NK-92 (cell line): ENCODE measurements around the gene SPOCK1.

Experiments used
- DNase-seq: peaks from one replicate; lab custom pipeline; 2025; ENCODE audit not compliant: unreplicated experiment; lab: John Stamatoyannopoulos, UW

SPOCK1 gene

GRCh38 chr5:137333928-137334327 is 165.2 kb downstream of the SPOCK1 start:
- DNase-seq, result no peak

GRCh38 chr5:137333475-137333874 is 165.7 kb downstream of the SPOCK1 start:
- DNase-seq, result no peak

GRCh38 chr5:137332296-137332695 is 166.8 kb downstream of the SPOCK1 start:
- DNase-seq, result no peak

GRCh38 chr5:137329586-137330296 is 169.4 kb downstream of the SPOCK1 start:
- DNase-seq, result no peak

- DNase-seq, result no peak
These were observed 170.1 kb downstream of the SPOCK1 start for GRCh38 chr5:137328991-137329390.

GRCh38 chr5:137328463-137328862 is 170.7 kb downstream of the SPOCK1 start:
- DNase-seq, result no peak

- no peak for DNase-seq
These were observed 173.4 kb downstream of the SPOCK1 start for GRCh38 chr5:137325721-137326120.

GRCh38 chr5:137320056-137321045 is 178.8 kb downstream of the SPOCK1 start:
- no peak for DNase-seq

- DNase-seq, result no peak
These were observed 181.1 kb downstream of the SPOCK1 start for GRCh38 chr5:137318027-137318426.

GRCh38 chr5:137316346-137316736 is 182.8 kb downstream of the SPOCK1 start:
- DNase-seq, result no peak

GRCh38 chr5:137315534-137316345 is 183.4 kb downstream of the SPOCK1 start:
- no peak for DNase-seq

GRCh38 chr5:137315109-137315508 is 184.0 kb downstream of the SPOCK1 start:
- no peak for DNase-seq

GRCh38 chr5:137313526-137314175 is 185.5 kb downstream of the SPOCK1 start:
- DNase-seq, result no peak

- DNase-seq, result no peak
These were observed 187.1 kb downstream of the SPOCK1 start for GRCh38 chr5:137312011-137312410.

GRCh38 chr5:137310051-137310730 is 188.9 kb downstream of the SPOCK1 start:
- no peak for DNase-seq

GRCh38 chr5:137309290-137309689 is 189.8 kb downstream of the SPOCK1 start:
- DNase-seq, result no peak

- no peak for DNase-seq
These were observed 190.8 kb downstream of the SPOCK1 start for GRCh38 chr5:137308311-137308710.

- no peak for DNase-seq
These were observed 192.2 kb downstream of the SPOCK1 start for GRCh38 chr5:137306903-137307302.

GRCh38 chr5:137305971-137306602 is 193.0 kb downstream of the SPOCK1 start:
- DNase-seq, result no peak
